Endothelial cell (in vitro differentiated cells): ENCODE results near the gene SAG. TPM values are rescaled to one million over a fixed set of nuclear protein-coding genes. Genes with fewer than 3 reads are reported as not detected.

Source experiments
- DNase-seq: peaks from one replicate; pipeline ENCODE4 v3.0.0; 2021; ENCODE audit warnings: low spot score
- H3K27ac Mint-ChIP-seq: one replicate; pipeline ENCODE4 v1.8.0; 2021; ENCODE audit warnings: mixed read lengths, inconsistent platforms; ENCODE audit not compliant: unreplicated experiment
- H3K27me3 Mint-ChIP-seq: one replicate; pipeline ENCODE4 v1.8.0; 2021; ENCODE audit warnings: mild to moderate bottlenecking, moderate library complexity, mixed read lengths, inconsistent platforms; ENCODE audit not compliant: unreplicated experiment
- H3K36me3 Mint-ChIP-seq: one replicate; pipeline ENCODE4 v1.8.0; 2021; ENCODE audit warnings: mild to moderate bottlenecking, low read depth, mixed read lengths, inconsistent platforms; ENCODE audit not compliant: unreplicated experiment
- H3K4me1 Mint-ChIP-seq: one replicate; pipeline ENCODE4 v1.8.0; 2021; ENCODE audit warnings: mild to moderate bottlenecking, mixed read lengths, inconsistent platforms; ENCODE audit not compliant: unreplicated experiment
- H3K4me3 Mint-ChIP-seq: one replicate; pipeline ENCODE4 v1.8.0; 2021; ENCODE audit warnings: mild to moderate bottlenecking, mixed read lengths, inconsistent platforms; ENCODE audit not compliant: unreplicated experiment
- H3K9me3 Mint-ChIP-seq: one replicate; pipeline ENCODE4 v1.8.0; 2021; ENCODE audit warnings: mixed read lengths, inconsistent platforms; ENCODE audit not compliant: unreplicated experiment
- CTCF ChIP-seq: fragments of 200-600 bp; sonication (generic); IDR thresholded peaks from one replicate; pipeline ENCODE4 v1.5.0; 2021; ENCODE audit warnings: antibody characterized with exemption; ENCODE audit not compliant: unreplicated experiment
- total RNA-seq: library from RNA; stranded (reverse); fragmentation: NEBNext Ultra II Directional; extraction: Animal tissue kit (Norgen Biotek cat#: 25700); gene quantifications from one replicate; pipeline ENCODE4 v1.2.1, GENCODE V29; 2021; ENCODE audit not compliant: unreplicated experiment

SAG gene
- total RNA-seq, 1 donor from 2014 or later, result not detected

- no peak for TF ChIP-seq CTCF
- no peak overlapping the region for H3K27ac Mint-ChIP-seq
- DNase-seq, result no peak
- H3K36me3 Mint-ChIP-seq, result no peaks in the 10 kb centered on the region
- no peaks in the 10 kb centered on the region for H3K4me1 Mint-ChIP-seq
- H3K4me3 Mint-ChIP-seq, result no peak overlapping the region
- H3K27me3 Mint-ChIP-seq, result peaks cover 3% of the 10 kb centered on the region
- H3K9me3 Mint-ChIP-seq, result no peaks in the 10 kb centered on the region
Measured at GRCh38 chr2:233338812-233339368, 31.3 kb downstream of the SAG start.

DNA sequence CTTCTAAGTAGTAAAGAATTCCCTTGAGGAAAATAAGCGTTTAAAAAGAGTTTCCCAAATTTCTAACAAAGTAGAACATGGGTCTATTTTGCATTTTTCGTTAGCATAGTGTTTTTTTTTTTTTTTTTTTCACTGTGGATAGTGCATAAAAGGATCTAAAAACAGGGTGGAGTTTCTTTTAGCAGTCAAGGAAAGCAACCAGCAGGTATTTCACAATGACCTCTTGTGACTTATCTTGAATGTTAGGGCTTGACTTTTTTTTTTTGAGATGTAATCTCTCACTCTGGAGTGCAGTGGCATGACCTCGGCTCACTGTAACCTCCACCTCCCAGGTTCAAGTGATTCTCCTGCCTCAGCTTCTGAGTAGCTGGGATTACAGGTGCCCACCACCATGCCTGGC, 31.8 kb downstream of the SAG start:
- no peaks in the 10 kb centered on the region for H3K4me1 Mint-ChIP-seq
- peaks cover 3% of the 10 kb centered on the region for H3K27me3 Mint-ChIP-seq
- no peak for DNase-seq
- no peaks in the 10 kb centered on the region for H3K36me3 Mint-ChIP-seq
- H3K27ac Mint-ChIP-seq, result no peak overlapping the region
- no peak for TF ChIP-seq CTCF
- no peaks in the 10 kb centered on the region for H3K9me3 Mint-ChIP-seq
- H3K4me3 Mint-ChIP-seq, result no peak overlapping the region

DNA sequence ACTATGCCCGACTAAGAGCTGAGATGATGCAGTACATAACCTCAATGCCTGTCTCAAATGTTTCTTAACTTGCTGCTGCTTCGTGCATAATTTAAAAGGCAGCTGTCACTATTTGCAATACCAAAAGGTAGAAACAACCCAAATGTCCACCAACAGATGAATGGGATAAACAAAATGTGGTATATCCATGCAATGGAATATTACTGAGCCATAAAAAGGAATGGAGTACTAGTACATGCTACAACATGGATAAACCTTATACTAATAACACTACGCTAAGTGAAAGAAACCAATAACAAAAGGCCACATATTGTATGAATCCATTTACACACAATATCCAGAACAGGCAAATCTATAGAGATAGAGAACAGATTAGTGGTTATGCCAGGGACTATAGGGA, 33.7 kb downstream of the SAG start:
- H3K27ac Mint-ChIP-seq, result no peak overlapping the region
- no peak for TF ChIP-seq CTCF
- H3K9me3 Mint-ChIP-seq, result no peaks in the 10 kb centered on the region
- no peak overlapping the region for H3K4me3 Mint-ChIP-seq
- H3K4me1 Mint-ChIP-seq, result no peaks in the 10 kb centered on the region
- peaks cover 3% of the 10 kb centered on the region for H3K27me3 Mint-ChIP-seq
- no peaks in the 10 kb centered on the region for H3K36me3 Mint-ChIP-seq
- DNase-seq, result no peak

GRCh38 chr2:233342301-233342700, 34.7 kb downstream of the SAG start:
- TF ChIP-seq CTCF, result no peak
- H3K4me3 Mint-ChIP-seq, result no peak overlapping the region

GRCh38 chr2:233343171-233343705, 35.6 kb downstream of the SAG start:
- no peak for TF ChIP-seq CTCF
- H3K4me1 Mint-ChIP-seq, result no peaks in the 10 kb centered on the region
- no peaks in the 10 kb centered on the region for H3K9me3 Mint-ChIP-seq
- peaks cover 3% of the 10 kb centered on the region for H3K27me3 Mint-ChIP-seq
- no peak overlapping the region for H3K27ac Mint-ChIP-seq
- H3K36me3 Mint-ChIP-seq, result no peaks in the 10 kb centered on the region
- no peak overlapping the region for H3K4me3 Mint-ChIP-seq
- no peak for DNase-seq

More at GRCh38 chr2:233342301-233342700, 34.7 kb downstream of the SAG start:
- Mint-ChIP-seq H3K9me3 (no peaks in the 10 kb centered on the region), H3K27me3 (peaks cover 3% of the 10 kb centered on the region), H3K36me3 (no peaks in the 10 kb centered on the region), H3K4me1 (no peaks in the 10 kb centered on the region), H3K27ac (no peak overlapping the region)
- DNase-seq, result no peak
